Esophagus squamous epithelium (tissue), 5 donors: ENCODE measurements around the gene APH1A. TPM values are rescaled to one million over a fixed set of nuclear protein-coding genes. Genes with fewer than 3 reads are reported as not detected.

Experiments used
- DNase-seq: peaks from one replicate; lab custom pipeline; 2025; lab: John Stamatoyannopoulos, UW
- H3K27ac ChIP-seq, 4 donors: fragments of 200-600 bp; sonication (generic); one replicate each; pipeline ENCODE4 v1.5.1; 2016 to 2019; ENCODE audit warnings: mild to moderate bottlenecking in 1 of 4
- H3K27me3 ChIP-seq, 4 donors: fragments of 200-600 bp; sonication (generic); 1 replicate in 3 of 4; 2 replicates in 1 of 4; pipeline versions ENCODE4 v1.5.1 to v1.6.0; 2017 to 2021; ENCODE audit warnings: antibody characterized with exemption in 1 of 4
- H3K36me3 ChIP-seq, 3 donors: fragments of 200-600 bp; sonication (generic); one replicate each; pipeline ENCODE4 v1.5.1; 2016 to 2019
- H3K4me1 ChIP-seq, 3 donors: fragments of 200-600 bp; sonication (generic); one replicate each; pipeline ENCODE4 v1.5.1; 2017 to 2019
- H3K4me3 ChIP-seq, 4 donors: fragments of 200-600 bp; sonication (generic); 1 replicate in 3 of 4; 2 replicates in 1 of 4; pipeline ENCODE4 v1.5.1; 2016 to 2019; ENCODE audit warnings: mild to moderate bottlenecking in 2 of 4, moderate library complexity in 1 of 4
- H3K9me3 ChIP-seq, 3 donors: fragments of 200-600 bp; sonication (generic); one replicate each; pipeline ENCODE4 v1.5.1; 2016 to 2019
- POLR2A ChIP-seq, 4 donors: fragments of 450-650 bp; IDR thresholded peaks; one replicate each; pipeline ENCODE4 v1.6.1; 2017; ENCODE audit warnings: antibody characterized with exemption in 4 of 4, mild to moderate bottlenecking in 4 of 4, moderate library complexity in 3 of 4
- WGBS, 2 donors: methylation state at CpG; one replicate each; pipeline ENCODE4 v1.1.5; 2018; 5-methylcytosine and 5-hydroxymethylcytosine counted together
- intact Hi-C: fragments of 100-400 bp; cut with DNase I; formaldehyde crosslinking; loops from one replicate; pipeline ENCODE4 v1.15.0; 2022
- total RNA-seq, 4 donors: library from RNA; depleted of rRNA; stranded (reverse); fragments of >200 nt; gene quantifications; one replicate each; pipeline ENCODE4 v1.1.0, GENCODE V29; 2016
- TF ChIP-seq, protein P1 (sequence below), 6 experiments: fragments of 450-650 bp in 4 of 6; fragments of 200-600 bp in 2 of 6; sonication (generic) in 2 of 6; IDR thresholded peaks; one replicate each; pipeline ENCODE4 v1.5.1; 2016 to 2019; ENCODE audit warnings: antibody characterized with exemption in 6 of 6, mild to moderate bottlenecking in 4 of 6, moderate library complexity in 4 of 6
- donor health status: DM: yes; HTN: yes; CAD: no.

Gene APH1A
- total RNA-seq, 4 donors from 2014 or later = 94.0 to 112 (median 95.2) TPM

DNA sequence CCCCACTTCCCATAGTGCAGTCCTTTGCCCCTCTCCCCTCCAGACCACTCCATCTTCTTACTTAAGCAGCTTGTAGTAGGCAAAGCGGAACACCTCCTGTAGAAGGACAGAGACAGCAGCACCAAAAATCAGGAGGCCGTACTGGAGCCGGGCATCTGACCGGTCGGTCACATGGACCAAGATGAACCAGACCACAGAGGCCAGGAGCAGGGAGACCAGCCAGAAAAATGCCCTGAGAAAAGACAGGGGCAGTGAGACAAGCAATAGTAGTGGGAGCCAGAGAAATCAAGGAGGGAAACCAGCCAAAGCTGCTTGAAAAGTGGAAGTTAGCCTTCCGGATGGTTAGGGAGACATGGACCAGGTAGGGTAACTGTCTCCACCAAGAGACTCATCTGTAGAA, 920 bp downstream of the APH1A start:
- Histone ChIP-seq H3K27me3 (no peaks in the 10 kb centered on the region), H3K4me1 (peaks cover 15 to 44% (median 16%) of the 10 kb centered on the region in 3 donors), H3K9me3 (no peaks in the 10 kb centered on the region), H3K4me3 (peak overlapping the region; percentile 89 to 98 (median 96)), H3K27ac (peak overlapping the region; percentile 94 to 99 (median 99)), H3K36me3 (peaks cover 7 to 37% (median 17%) of the 10 kb centered on the region in 3 donors)
- intact Hi-C loops = no loop called here
- 24 to 36% methylated on average over 4 to 6 of the region's 6 CpGs for WGBS, 2 donors
- TF ChIP-seq, protein P1, sequence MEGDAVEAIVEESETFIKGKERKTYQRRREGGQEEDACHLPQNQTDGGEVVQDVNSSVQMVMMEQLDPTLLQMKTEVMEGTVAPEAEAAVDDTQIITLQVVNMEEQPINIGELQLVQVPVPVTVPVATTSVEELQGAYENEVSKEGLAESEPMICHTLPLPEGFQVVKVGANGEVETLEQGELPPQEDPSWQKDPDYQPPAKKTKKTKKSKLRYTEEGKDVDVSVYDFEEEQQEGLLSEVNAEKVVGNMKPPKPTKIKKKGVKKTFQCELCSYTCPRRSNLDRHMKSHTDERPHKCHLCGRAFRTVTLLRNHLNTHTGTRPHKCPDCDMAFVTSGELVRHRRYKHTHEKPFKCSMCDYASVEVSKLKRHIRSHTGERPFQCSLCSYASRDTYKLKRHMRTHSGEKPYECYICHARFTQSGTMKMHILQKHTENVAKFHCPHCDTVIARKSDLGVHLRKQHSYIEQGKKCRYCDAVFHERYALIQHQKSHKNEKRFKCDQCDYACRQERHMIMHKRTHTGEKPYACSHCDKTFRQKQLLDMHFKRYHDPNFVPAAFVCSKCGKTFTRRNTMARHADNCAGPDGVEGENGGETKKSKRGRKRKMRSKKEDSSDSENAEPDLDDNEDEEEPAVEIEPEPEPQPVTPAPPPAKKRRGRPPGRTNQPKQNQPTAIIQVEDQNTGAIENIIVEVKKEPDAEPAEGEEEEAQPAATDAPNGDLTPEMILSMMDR (IDR thresholded peaks at IDR 0.05) = no peak
- no peak for TF ChIP-seq POLR2A (IDR thresholded peaks at IDR 0.05)
- DNase-seq = no peak

DNA sequence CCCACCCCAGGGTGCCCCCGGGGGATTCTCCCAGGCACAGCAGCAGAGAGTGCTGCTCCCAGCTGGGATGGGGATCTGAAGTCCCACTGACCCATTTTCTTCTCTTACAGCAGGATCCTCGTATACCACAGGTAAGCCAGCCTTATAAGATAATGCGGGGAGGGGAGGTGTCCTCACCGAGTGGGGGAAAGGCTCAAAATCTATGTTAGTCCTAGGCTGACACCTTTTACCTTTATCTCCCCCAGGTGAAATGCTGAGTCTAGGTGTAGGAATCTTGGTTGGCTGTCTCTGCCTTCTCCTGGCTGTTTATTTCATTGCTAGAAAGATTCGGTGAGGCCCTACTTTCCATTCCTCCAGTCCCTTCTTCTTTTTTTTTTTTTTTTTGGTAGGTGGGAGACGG, 5.3 kb downstream of the APH1A start:
- DNase-seq = no peak
- H3K27me3 ChIP-seq = peaks cover 0 to 4% (median 0%) of the 10 kb centered on the region in 4 donors
- H3K4me1 ChIP-seq = peaks cover 15 to 46% (median 18%) of the 10 kb centered on the region in 3 donors
- no peaks in the 10 kb centered on the region for H3K9me3 ChIP-seq
- peaks cover 7 to 37% (median 17%) of the 10 kb centered on the region in 3 donors for H3K36me3 ChIP-seq
- WGBS, 2 donors = 79 to 84% methylated on average over 6 of the region's 6 CpGs
- H3K4me3 ChIP-seq = no peak overlapping the region
- TF ChIP-seq POLR2A (IDR thresholded peaks at IDR 0.05) = no peak
- TF ChIP-seq, protein P1 (IDR thresholded peaks at IDR 0.05) = no peak
- intact Hi-C loops = no loop called here
- H3K27ac ChIP-seq = peak overlapping the region in 1 of 4 donors; percentile 9

DNA sequence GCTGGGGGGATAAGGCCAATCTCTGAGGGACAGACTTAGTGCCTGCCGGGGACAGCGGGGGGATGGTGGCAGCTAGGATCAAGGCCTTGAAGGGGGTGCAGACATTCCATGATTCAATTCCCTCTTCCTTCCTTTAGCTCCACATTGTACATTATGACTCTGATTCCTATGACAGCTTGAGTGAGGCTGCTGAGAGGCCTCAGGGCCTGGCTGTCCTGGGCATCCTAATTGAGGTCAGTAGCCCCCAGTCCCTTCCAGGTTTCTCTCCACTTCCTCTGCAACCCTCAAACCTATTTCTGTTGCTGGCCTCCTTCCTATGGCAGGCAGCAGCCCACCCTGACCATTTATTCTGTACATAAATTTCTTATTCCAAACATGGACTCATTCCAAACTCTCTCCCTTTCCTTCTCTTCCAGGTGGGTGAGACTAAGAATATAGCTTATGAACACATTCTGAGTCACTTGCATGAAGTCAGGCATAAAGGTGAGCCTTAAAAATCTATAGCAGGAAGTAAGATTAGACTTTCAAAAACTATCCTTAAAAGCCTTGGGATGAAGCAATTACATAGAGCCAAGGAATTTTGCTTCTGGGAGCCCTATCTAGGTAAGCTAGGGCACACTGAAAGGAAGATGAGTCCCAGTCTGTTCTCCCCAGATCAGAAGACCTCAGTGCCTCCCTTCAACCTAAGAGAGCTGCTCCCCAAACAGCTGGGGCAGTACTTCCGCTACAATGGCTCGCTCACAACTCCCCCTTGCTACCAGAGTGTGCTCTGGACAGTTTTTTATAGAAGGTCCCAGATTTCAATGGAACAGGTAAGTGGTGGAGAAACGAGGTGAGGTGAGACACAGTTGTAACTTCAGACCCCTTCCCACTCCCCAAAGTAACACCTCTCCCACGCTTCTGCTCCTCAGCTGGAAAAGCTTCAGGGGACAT, 6.2 kb downstream of the APH1A start:
- peaks cover 7 to 37% (median 17%) of the 10 kb centered on the region in 3 donors for H3K36me3 ChIP-seq
- H3K4me1 ChIP-seq = peaks cover 8 to 41% (median 14%) of the 10 kb centered on the region in 3 donors
- intact Hi-C loops = no loop called here
- no peak for DNase-seq
- 64 to 67% methylated on average over 6 of the region's 6 CpGs for WGBS, 2 donors
- H3K27ac ChIP-seq = peak overlapping the region in 1 of 4 donors; percentile 13
- H3K4me3 ChIP-seq = no peak overlapping the region
- TF ChIP-seq, protein P1 (IDR thresholded peaks at IDR 0.05) = peak in 1 of 6 experiments; percentile 9
- TF ChIP-seq POLR2A (IDR thresholded peaks at IDR 0.05) = no peak
- H3K9me3 ChIP-seq = no peaks in the 10 kb centered on the region
- H3K27me3 ChIP-seq = peaks cover 0 to 12% (median 0%) of the 10 kb centered on the region in 4 donors

DNA sequence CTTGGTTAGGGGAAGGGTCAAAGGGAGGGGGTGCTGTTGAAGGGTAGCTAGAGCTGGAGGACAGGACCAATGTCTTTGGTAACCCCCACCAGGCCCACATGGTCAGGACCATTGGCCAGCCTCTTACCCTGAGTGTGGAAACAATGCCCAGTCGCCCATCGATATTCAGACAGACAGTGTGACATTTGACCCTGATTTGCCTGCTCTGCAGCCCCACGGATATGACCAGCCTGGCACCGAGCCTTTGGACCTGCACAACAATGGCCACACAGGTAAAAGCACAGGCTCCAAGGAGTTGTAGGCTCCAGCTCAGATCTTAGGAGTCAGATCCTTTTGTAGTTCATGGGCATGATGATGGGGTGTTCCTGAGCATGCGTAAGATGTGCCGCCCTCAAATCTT, 7.4 kb downstream of the APH1A start:
- peaks cover 0 to 23% (median 0%) of the 10 kb centered on the region in 4 donors for H3K27me3 ChIP-seq
- no peak for DNase-seq
- H3K9me3 ChIP-seq = no peaks in the 10 kb centered on the region
- intact Hi-C loops = no loop called here
- H3K4me1 ChIP-seq = peaks cover 3 to 39% (median 10%) of the 10 kb centered on the region in 3 donors
- no peak overlapping the region for H3K4me3 ChIP-seq
- peaks cover under 1 to 25% (median 11%) of the 10 kb centered on the region in 3 donors for H3K36me3 ChIP-seq
- no peak for TF ChIP-seq POLR2A (IDR thresholded peaks at IDR 0.05)
- TF ChIP-seq, protein P1 (IDR thresholded peaks at IDR 0.05) = no peak
- no peak overlapping the region for H3K27ac ChIP-seq
- 81 to 87% methylated on average over 6 of the region's 6 CpGs for WGBS, 2 donors
